ENCODE results near the gene RAPGEF6.
"Not testable (repeated sequence)": the region's sequence is repeated elsewhere in the genome, so short reads cannot be mapped to it uniquely, and the experiment has no call there.

The RAPGEF6 gene

GRCh38 chr5:131380238-131380637 is 254.8 kb downstream of the RAPGEF6 start:
- not testable (repeated sequence) for DNase-seq

- no peak for DNase-seq
Measured at GRCh38 chr5:131379723-131380122, 255.3 kb downstream of the RAPGEF6 start.

- no peak for DNase-seq
Measured at GRCh38 chr5:131378721-131379541, 256.1 kb downstream of the RAPGEF6 start.

- no peak for DNase-seq
Measured at GRCh38 chr5:131377785-131378325, 257.2 kb downstream of the RAPGEF6 start.

GRCh38 chr5:131377346-131377745 is 257.7 kb downstream of the RAPGEF6 start:
- no peak for DNase-seq

- no peak for DNase-seq
Measured at GRCh38 chr5:131375351-131375750, 259.7 kb downstream of the RAPGEF6 start.

Data from NCI-H2171 treated with DMSO at 0.1 percent for 48 hours (cell line).